H1 (cell line): Measurements from ENCODE around the gene STX18. TPM values are rescaled to one million over a fixed set of nuclear protein-coding genes. Genes with fewer than 3 reads are reported as not detected.

Source experiments
- CTCF ChIA-PET: fragments of 300-600 bp; sonication (Branson Sonifier 250); formaldehyde crosslinking; loops from one replicate; lab custom pipeline; 2021; ENCODE audit not compliant: partially characterized antibody; lab: Charles Lee
- POLR2A ChIA-PET: fragments of 300-600 bp; sonication (Branson Sonifier 250); formaldehyde crosslinking; loops from one replicate; lab custom pipeline; 2021; ENCODE audit warnings: inconsistent platforms; ENCODE audit not compliant: partially characterized antibody; lab: Charles Lee
- DNase-seq, 2 experiments: peaks; one replicate each; pipeline versions ENCODE4 v3.0.0 to v3.0.0-alpha.2; 2010 to 2022; ENCODE audit warnings: low spot score in 2 of 2, low read depth in 1 of 2, mixed read lengths in 1 of 2
- FAIRE-seq: peaks from 2 replicates; lab custom pipeline; 2011; peaks lifted over from hg19 to GRCh38; lab: Jason Lieb, UNC
- H2AFZ ChIP-seq: 2 replicates; pipeline ENCODE4 v1.8.1; 2012; ENCODE audit warnings: low read length, inconsistent platforms
- H2AK5ac ChIP-seq: 2 replicates; pipeline ENCODE4 v1.6.1; 2013; ENCODE audit warnings: low read depth, low read length
- H2BK120ac ChIP-seq: replicated peaks from 2 replicates; pipeline ENCODE3; 2013; ENCODE audit warnings: low read depth, low read length, inconsistent platforms
- H2BK12ac ChIP-seq: 2 replicates; pipeline ENCODE4 v1.6.1; 2013; ENCODE audit warnings: low read depth, low read length
- H2BK15ac ChIP-seq: 2 replicates; pipeline ENCODE4 v1.6.1; 2013; ENCODE audit warnings: low read length
- H2BK20ac ChIP-seq: 2 replicates; pipeline ENCODE4 v1.6.1; 2013; ENCODE audit warnings: low read length
- H2BK5ac ChIP-seq: 2 replicates; pipeline ENCODE4 v1.6.1; 2013; ENCODE audit warnings: low read depth, low read length
- H3K14ac ChIP-seq: 2 replicates; pipeline ENCODE4 v1.6.1; 2013; ENCODE audit warnings: inconsistent platforms; ENCODE audit not compliant: insufficient read length
- H3K18ac ChIP-seq: 2 replicates; pipeline ENCODE4 v1.6.1; 2013; ENCODE audit warnings: low read length; ENCODE audit errors: extremely low read depth
- H3K23ac ChIP-seq: 2 replicates; pipeline ENCODE4 v1.6.1; 2013; ENCODE audit warnings: inconsistent platforms; ENCODE audit not compliant: insufficient read length
- H3K23me2 ChIP-seq: 2 replicates; pipeline ENCODE4 v1.6.1; 2013; ENCODE audit warnings: low read depth, low read length
- H3K27ac ChIP-seq: 2 replicates; pipeline ENCODE4 v1.6.1; 2011; ENCODE audit warnings: low read depth, low read length, inconsistent platforms
- H3K27me3 ChIP-seq, 4 experiments: replicated peaks in 1 of 4; 1 replicate in 1 of 4; 2 replicates in 3 of 4; pipeline versions ENCODE4 v1.6.1 to v1.8.1; 2011 to 2013; ENCODE audit warnings: low read length in 3 of 4, mild to moderate bottlenecking in 3 of 4, inconsistent platforms in 2 of 4, mixed read lengths in 2 of 4, moderate library complexity in 1 of 4; ENCODE audit not compliant: control insufficient read depth in 3 of 4, insufficient read depth in 3 of 4; ENCODE audit errors: extremely low read depth in 1 of 4
- H3K36me3 ChIP-seq, 4 experiments: 2 replicates each; pipeline versions ENCODE4 v1.6.1 to v1.8.1; 2011 to 2013; ENCODE audit warnings: mild to moderate bottlenecking in 4 of 4, low read length in 3 of 4, moderate library complexity in 2 of 4, control low read depth in 1 of 4, inconsistent platforms in 1 of 4; ENCODE audit not compliant: insufficient read depth in 4 of 4, control insufficient read depth in 2 of 4
- H3K4ac ChIP-seq: replicated peaks from 2 replicates; pipeline ENCODE3; 2013; ENCODE audit warnings: low read length, low read depth, mixed read lengths, inconsistent platforms; ENCODE audit not compliant: insufficient read length
- H3K4me1 ChIP-seq, 4 experiments: replicated peaks in 1 of 4; 1 replicate in 1 of 4; 2 replicates in 3 of 4; pipeline versions ENCODE4 v1.6.1 to v1.8.1; 2011 to 2013; ENCODE audit warnings: low read length in 3 of 4, inconsistent platforms in 2 of 4, mixed read lengths in 1 of 4; ENCODE audit not compliant: insufficient read depth in 4 of 4, control insufficient read depth in 3 of 4
- H3K4me2 ChIP-seq, 2 experiments: 2 replicates each; pipeline versions ENCODE4 v1.6.1 to v1.8.1; 2011 to 2013; ENCODE audit warnings: low read depth in 2 of 2, low read length in 2 of 2, control low read depth in 1 of 2, inconsistent platforms in 1 of 2, mild to moderate bottlenecking in 1 of 2; ENCODE audit not compliant: insufficient read depth in 1 of 2
- H3K4me3 ChIP-seq, 4 experiments: fragments of 200-600, 300-600 bp in 1 of 4; sonication (generic), shearing (Covaris generic), sonication (Bioruptor Twin) in 1 of 4; 2 replicates each; pipeline versions ENCODE4 v1.5.1 to v1.8.1; 2011 to 2016; ENCODE audit warnings: low read length in 4 of 4, low read depth in 3 of 4, control low read depth in 2 of 4, inconsistent platforms in 2 of 4, mild to moderate bottlenecking in 2 of 4, mixed read lengths in 1 of 4, moderate library complexity in 1 of 4; ENCODE audit not compliant: insufficient read depth in 2 of 4; ENCODE audit errors: extremely low read depth in 1 of 4
- H3K56ac ChIP-seq: replicated peaks from 2 replicates; pipeline ENCODE3; 2013; ENCODE audit warnings: low read depth, mild to moderate bottlenecking, mixed read lengths, low read length, inconsistent platforms; ENCODE audit not compliant: insufficient read length
- H3K79me1 ChIP-seq: 2 replicates; pipeline ENCODE4 v1.6.1; 2013; ENCODE audit warnings: low read depth, low read length, control low read depth
- H3K79me2 ChIP-seq, 2 experiments: 2 replicates each; pipeline versions ENCODE4 v1.6.1 to v1.8.1; 2012 to 2013; ENCODE audit warnings: low read length in 2 of 2, mild to moderate bottlenecking in 2 of 2, inconsistent platforms in 1 of 2; ENCODE audit not compliant: insufficient read depth in 2 of 2, control insufficient read depth in 1 of 2
- H3K9ac ChIP-seq, 4 experiments: replicated peaks in 1 of 4; 1 replicate in 1 of 4; 2 replicates in 3 of 4; pipeline versions ENCODE4 v1.6.1 to v1.8.1; 2011 to 2013; ENCODE audit warnings: low read depth in 3 of 4, low read length in 3 of 4, control low read depth in 2 of 4, mild to moderate bottlenecking in 2 of 4, moderate library complexity in 2 of 4, inconsistent platforms in 1 of 4; ENCODE audit errors: extremely low read depth in 1 of 4
- H3K9me3 ChIP-seq, 2 experiments: 2 replicates each; pipeline versions ENCODE4 v1.6.1 to v1.8.1; 2012 to 2013; ENCODE audit warnings: mild to moderate bottlenecking in 2 of 2, moderate library complexity in 2 of 2, control low read depth in 1 of 2, inconsistent platforms in 1 of 2, low read depth in 1 of 2, low read length in 1 of 2, mixed read lengths in 1 of 2; ENCODE audit not compliant: insufficient read depth in 2 of 2
- H4K20me1 ChIP-seq, 2 experiments: replicated peaks in 1 of 2; 2 replicates each; pipeline versions ENCODE3 to v1.8.1; 2011 to 2013; ENCODE audit warnings: inconsistent platforms in 2 of 2, low read length in 2 of 2, mild to moderate bottlenecking in 1 of 2; ENCODE audit not compliant: insufficient read depth in 2 of 2, control insufficient read depth in 1 of 2
- H4K5ac ChIP-seq: 2 replicates; pipeline ENCODE4 v1.6.1; 2013; ENCODE audit warnings: low read length, low read depth, mixed read lengths, inconsistent platforms; ENCODE audit not compliant: insufficient read length
- H4K8ac ChIP-seq: 2 replicates; pipeline ENCODE4 v1.8.0; 2013; ENCODE audit warnings: mild to moderate bottlenecking, moderate library complexity, low read length, inconsistent platforms; ENCODE audit not compliant: insufficient read depth; ENCODE audit errors: extremely low read depth
- H4K91ac ChIP-seq: replicated peaks from 2 replicates; pipeline ENCODE3; 2013; ENCODE audit warnings: low read length, mixed read lengths, inconsistent platforms; ENCODE audit not compliant: insufficient read length
- BACH1 ChIP-seq: IDR thresholded peaks from 2 replicates; pipeline ENCODE4 v1.6.1; 2012; ENCODE audit warnings: low read length, improper control_type of control experiment
- BRCA1 ChIP-seq: IDR thresholded peaks from 2 replicates; pipeline ENCODE4 v1.6.1; 2012; ENCODE audit warnings: low read depth, low read length, improper control_type of control experiment
- CBX5 ChIP-seq: fragments of 300-800, 300-1000 bp; sonication (generic); IDR thresholded peaks from 2 replicates; pipeline ENCODE4 v1.7.1; 2016; ENCODE audit warnings: antibody characterized with exemption, low read length, low read depth
- CHD1 ChIP-seq: IDR thresholded peaks from 2 replicates; pipeline ENCODE4 v1.6.1; 2012; ENCODE audit warnings: low read depth, low read length, improper control_type of control experiment
- EP300 ChIP-seq, 2 experiments: IDR thresholded peaks; 1 replicate in 1 of 2; 2 replicates in 1 of 2; pipeline ENCODE4 v1.6.1; 2011 to 2012; ENCODE audit warnings: low read depth in 2 of 2, low read length in 2 of 2, mild to moderate bottlenecking in 2 of 2, borderline replicate concordance in 1 of 2, inconsistent platforms in 1 of 2, moderate library complexity in 1 of 2
- FOSL1 ChIP-seq: IDR thresholded peaks from 2 replicates; pipeline ENCODE4 v1.6.1; 2011; ENCODE audit warnings: mild to moderate bottlenecking, low read depth, low read length, moderate library complexity; ENCODE audit not compliant: insufficient read depth
- GABPA ChIP-seq: IDR thresholded peaks from 2 replicates; pipeline ENCODE4 v1.6.1; 2011; ENCODE audit warnings: mild to moderate bottlenecking, low read length, moderate library complexity, borderline replicate concordance; ENCODE audit not compliant: insufficient read depth
- JUND ChIP-seq: IDR thresholded peaks from 2 replicates; pipeline ENCODE4 v1.6.1; 2011; ENCODE audit warnings: mild to moderate bottlenecking, improper control_type of control experiment, low read length
- NANOG ChIP-seq: IDR thresholded peaks from 2 replicates; pipeline ENCODE4 v1.6.1; 2011; ENCODE audit warnings: low read length, low read depth, mild to moderate bottlenecking, inconsistent platforms; ENCODE audit not compliant: insufficient read depth, poor library complexity, severe bottlenecking
- SIN3A ChIP-seq, 2 experiments: IDR thresholded peaks in 1 of 2; conservative IDR thresholded peaks in 1 of 2; 2 replicates each; pipeline ENCODE4 v1.6.1; 2011 to 2012; ENCODE audit warnings: low read length in 2 of 2, improper control_type of control experiment in 1 of 2, low read depth in 1 of 2, mild to moderate bottlenecking in 1 of 2
- SP1 ChIP-seq: IDR thresholded peaks from 2 replicates; pipeline ENCODE4 v1.6.1; 2011; ENCODE audit warnings: low read depth, low read length
- TBP ChIP-seq: IDR thresholded peaks from 2 replicates; pipeline ENCODE4 v1.6.1; 2011; ENCODE audit warnings: low read depth, low read length, improper control_type of control experiment
- WGBS, 2 experiments: shearing (Covaris generic) in 1 of 2; methylation state at CpG; one replicate each; pipeline versions ENCODE4 v1.1.6 to v1.1.7; 2013 to 2015; ENCODE audit warnings: low lambda C conversion rate in 2 of 2, mixed read lengths in 2 of 2, inconsistent platforms in 1 of 2, low coverage in 1 of 2, missing lambda C conversion rate in 1 of 2; ENCODE audit not compliant: insufficient replicate concordance in 2 of 2, insufficient coverage in 1 of 2, insufficient read length in 1 of 2; ENCODE audit errors: extremely low coverage in 1 of 2, missing lambda C conversion rate in 1 of 2; 5-methylcytosine and 5-hydroxymethylcytosine counted together
- polyA plus RNA-seq, 7 experiments: library from polyadenylated mRNA; depleted of rRNA in 3 of 7; stranded (reverse) in 5 of 7; unstranded in 2 of 7; fragments of >200 nt in 5 of 7; fragments of 200-250 nt in 2 of 7; gene quantifications; 1 replicate in 5 of 7; 2 replicates in 1 of 7; 4 replicates in 1 of 7; pipeline versions ENCODE4 v1.2.1 to v1.2.3, GENCODE V29; 2011 to 2013; ENCODE audit warnings: missing spikeins in 2 of 7, mixed read lengths in 2 of 7
- total RNA-seq: library from RNA; stranded (reverse); fragmentation: NEBNext Ultra II Directional; extraction: Animal tissue kit (Norgen Biotek cat#: 25700); gene quantifications from 2 replicates; pipeline ENCODE4 v1.2.1, GENCODE V29; 2021

Gene STX18
- total and polyA plus RNA-seq, 2 of the 8 experiments (the other 6 are each of a cell fraction or from before 2014, with no cell fraction given) = 14.6 to 18.3 TPM

DNA sequence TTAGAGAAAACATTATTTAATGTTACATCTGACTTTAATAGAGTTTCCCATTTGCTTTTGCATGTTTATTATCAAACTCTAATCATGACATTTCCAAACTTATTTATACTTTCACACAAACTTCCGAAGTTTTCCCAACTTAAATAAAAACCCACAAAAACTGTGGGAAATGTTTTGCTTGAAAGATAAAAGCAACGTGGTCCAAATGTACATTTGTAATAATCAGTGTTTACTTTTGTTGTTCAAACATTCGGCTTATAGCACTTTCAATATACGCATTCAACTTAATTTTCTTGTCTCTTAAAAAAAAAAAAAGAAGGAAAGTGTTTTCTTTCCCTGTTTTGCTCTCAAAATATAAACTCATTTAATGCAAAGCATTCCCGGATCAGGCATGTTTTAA, 51.0 kb downstream of the STX18 start:
- H3K27ac ChIP-seq = no peak overlapping the region
- no peaks in the 10 kb centered on the region for H3K23me2 ChIP-seq
- no peak overlapping the region for H4K8ac ChIP-seq
- H2BK5ac ChIP-seq = no peak overlapping the region
- H2BK12ac ChIP-seq = no peak overlapping the region
- no peak overlapping the region for H3K56ac ChIP-seq
- ChIA-PET CTCF (interaction anchor here (1.2 to 1.5 kb wide), 2 partner anchors 12 to 17 kb away, joined by 3 read pairs; no protein-coding TSS in a partner anchor), POLR2A (interaction anchor here (1.7 kb wide), 1 partner anchor 9 kb away, joined by 3 read pairs; no protein-coding TSS in a partner anchor)
- TF ChIP-seq SP1 (no peak), CBX5 (no peak), SIN3A (conservative IDR thresholded peaks at IDR 0.05 in 1 of 2, IDR thresholded peaks at IDR 0.05 in 1 of 2; ENCODE audit: low read depth in 1 of 2, low read length in 2 of 2) (no peak), JUND (no peak), NANOG (no peak), BACH1 (no peak), CHD1 (no peak), BRCA1 (no peak), FOSL1 (no peak), EP300 (IDR thresholded peaks at IDR 0.05; ENCODE audit: borderline replicate concordance in 1 of 2, low read depth in 2 of 2, low read length in 2 of 2) (no peak), GABPA (no peak), TBP (no peak)
- peaks cover 0 to 2% of the 10 kb centered on the region in 2 experiments for H4K20me1 ChIP-seq
- no peak overlapping the region for H3K4ac ChIP-seq
- H4K5ac ChIP-seq = no peak overlapping the region
- no peaks in the 10 kb centered on the region for H3K9me3 ChIP-seq
- H3K14ac ChIP-seq = no peak overlapping the region
- peaks cover 0 to 1% (median 0%) of the 10 kb centered on the region in 4 experiments; a peak in 1 of 7 replicates for H3K27me3 ChIP-seq
- H3K79me2 ChIP-seq = no peaks in the 10 kb centered on the region
- no peaks in the 10 kb centered on the region for H3K36me3 ChIP-seq
- no peak overlapping the region for H3K9ac ChIP-seq
- H3K18ac ChIP-seq = no peak overlapping the region
- H2BK120ac ChIP-seq = no peak overlapping the region
- no peak overlapping the region for H3K23ac ChIP-seq
- WGBS, 2 experiments = 91% methylated on average over 5 of the region's 5 CpGs; no CpG with 5 or more reads in 1 of the 2 experiments
- H3K79me1 ChIP-seq = no peaks in the 10 kb centered on the region
- no peak overlapping the region for H4K91ac ChIP-seq
- H3K4me1 ChIP-seq = no peaks in the 10 kb centered on the region
- no peak overlapping the region for H2AK5ac ChIP-seq
- FAIRE-seq = no peak
- DNase-seq = no peak
- no peak overlapping the region for H3K4me2 ChIP-seq
- no peak overlapping the region for H3K4me3 ChIP-seq
- H2BK15ac ChIP-seq = no peak overlapping the region
- no peak overlapping the region for H2BK20ac ChIP-seq
- no peak overlapping the region for H2AFZ ChIP-seq
